Measurements from ENCODE around the gene LAIR2.

GRCh38 chr19:54489766-54490165 is 12.9 kb upstream of the LAIR2 start:
- TF ChIP-seq CTCF (IDR thresholded peaks at IDR 0.05; ENCODE audit: poor library complexity) = no peak
- TF ChIP-seq EZH2 (IDR thresholded peaks at IDR 0.05; ENCODE audit: borderline replicate concordance) = no peak
- no peak for TF ChIP-seq EZH2phosphoT487 (IDR thresholded peaks at IDR 0.05; ENCODE audit: low read depth, severe bottlenecking, unreplicated experiment)

Measured in hepatocyte (in vitro differentiated cells).